UCSD-AML1 (cell line): ENCODE data around the gene MT1H.

ENCODE experiments used
- DNase-seq: peaks from one replicate; lab custom pipeline; 2025; ENCODE audit not compliant: unreplicated experiment; lab: John Stamatoyannopoulos, UW

Gene MT1H

GRCh38 chr16:56636616-56637413 lies 32.8 kb upstream of the MT1H start:
- DNase-seq, result no peak

GRCh38 chr16:56637814-56638750 lies 31.5 kb upstream of the MT1H start, which contains the start of gene MT1A:
Gene MT1A, plus strand, starts transcription at chr16:56638666. Its CDS starts 73 bp downstream, at chr16:56638739.
- no peak for DNase-seq

- DNase-seq, result no peak
Measured at GRCh38 chr16:56639045-56639444, 30.6 kb upstream of the MT1H start.

- no peak for DNase-seq
Measured at GRCh38 chr16:56640076-56640475, 29.5 kb upstream of the MT1H start.

- no peak for DNase-seq
Measured at GRCh38 chr16:56641166-56641565, 28.4 kb upstream of the MT1H start.

GRCh38 chr16:56643080-56643778 lies 26.4 kb upstream of the MT1H start:
- DNase-seq, result no peak

GRCh38 chr16:56643833-56644232 lies 25.8 kb upstream of the MT1H start:
- DNase-seq, result no peak

GRCh38 chr16:56645311-56645710 lies 24.3 kb upstream of the MT1H start:
- no peak for DNase-seq

GRCh38 chr16:56645838-56646237 lies 23.8 kb upstream of the MT1H start:
- DNase-seq, result no peak

GRCh38 chr16:56647641-56648431 lies 21.8 kb upstream of the MT1H start:
- no peak for DNase-seq

- DNase-seq, result no peak
Measured at GRCh38 chr16:56649271-56649670, 20.3 kb upstream of the MT1H start.

- DNase-seq, result no peak
Measured at GRCh38 chr16:56649820-56650219, 19.8 kb upstream of the MT1H start.

GRCh38 chr16:56651586-56651985 lies 18.0 kb upstream of the MT1H start, which contains the start of gene MT1B:
Gene MT1B, plus strand, starts transcription at chr16:56651886. Its CDS starts 68 bp downstream, at chr16:56651954.
- no peak for DNase-seq

- no peak for DNase-seq
Measured at GRCh38 chr16:56652600-56652999, 17.0 kb upstream of the MT1H start.

GRCh38 chr16:56653218-56653617 lies 16.4 kb upstream of the MT1H start:
- no peak for DNase-seq

- DNase-seq, result peak; percentile 71
Measured at GRCh38 chr16:56657555-56658326, 11.9 kb upstream of the MT1H start, which contains the start of gene MT1F. Gene MT1F, plus strand, starts transcription at chr16:56657959. Its CDS starts 100 bp downstream, at chr16:56658059.

GRCh38 chr16:56658327-56658875 lies 11.2 kb upstream of the MT1H start:
- no peak for DNase-seq

- no peak for DNase-seq
Measured at GRCh38 chr16:56662357-56663354, 7.0 kb upstream of the MT1H start.
